Activated CD4-positive, alpha-beta T cell treated with anti-CD3 and anti-CD28 coated beads, Interleukin-2, amount 50 U/mL, for 16 hours (primary cell): ENCODE measurements around the gene NUDT6.
A peak's percentile ranks its signal among the peaks of the same experiment; 100 is the strongest.
"Not testable (repeated sequence)": the region's sequence is repeated elsewhere in the genome, so short reads cannot be mapped to it uniquely, and the experiment has no call there.

Experiments used
- DNase-seq: peaks from one replicate; pipeline ENCODE4 v3.0.0-alpha.2; 2020

Gene NUDT6

GRCh38 chr4:122873821-122874593, 48.4 kb downstream of the NUDT6 start:
- no peak for DNase-seq

- no peak for DNase-seq
Measured at GRCh38 chr4:122873146-122873545, 49.3 kb downstream of the NUDT6 start.

GRCh38 chr4:122868235-122868634, 54.2 kb downstream of the NUDT6 start:
- not testable (repeated sequence) for DNase-seq

GRCh38 chr4:122865425-122865824, 57.0 kb downstream of the NUDT6 start:
- no peak for DNase-seq

DNA sequence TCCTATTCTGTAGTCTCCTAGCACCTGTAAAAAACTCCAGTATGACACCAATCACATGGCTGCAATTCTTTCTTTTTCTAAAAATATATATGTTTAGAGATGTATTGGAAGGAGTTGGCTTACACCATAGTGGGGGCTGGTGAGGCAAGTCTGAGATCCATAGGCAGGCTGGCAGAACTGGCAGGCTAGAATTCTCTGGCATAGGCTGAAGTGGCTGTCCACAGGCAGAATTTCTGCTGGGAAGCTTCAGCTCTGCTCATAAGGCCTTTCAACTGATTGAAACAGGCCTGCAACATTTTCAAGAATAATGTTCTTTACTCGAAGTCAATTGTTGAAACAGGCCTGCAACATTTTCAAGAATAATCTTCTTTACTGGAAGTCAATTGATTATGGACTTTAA, 58.8 kb downstream of the NUDT6 start:
- no peak for DNase-seq

GRCh38 chr4:122861172-122861943, 61.0 kb downstream of the NUDT6 start:
- DNase-seq: no peak

- no peak for DNase-seq
Measured at GRCh38 chr4:122858705-122859104, 63.7 kb downstream of the NUDT6 start.

DNA sequence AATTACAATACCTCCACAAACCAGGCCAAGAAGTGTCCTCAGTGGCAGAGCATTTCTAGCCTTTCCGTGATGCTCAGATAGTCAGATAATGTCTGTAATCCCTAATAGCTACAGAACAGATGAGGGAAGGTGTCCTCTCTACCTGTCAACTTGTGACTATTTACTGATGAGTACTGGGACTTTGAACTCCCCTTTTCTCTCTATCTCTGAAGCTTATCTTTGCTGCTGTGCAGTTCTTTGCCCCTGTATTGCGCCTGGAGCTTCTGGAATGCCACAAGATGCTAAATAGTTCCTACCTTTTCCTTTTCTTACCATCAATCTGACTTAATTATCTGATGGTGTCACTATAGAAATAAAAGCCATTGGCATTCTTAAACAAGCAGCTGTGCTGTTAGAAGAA, 65.2 kb downstream of the NUDT6 start:
- no peak for DNase-seq

- DNase-seq: no peak
Measured at GRCh38 chr4:122855353-122855890, 67.0 kb downstream of the NUDT6 start.

GRCh38 chr4:122854447-122855352, 67.7 kb downstream of the NUDT6 start:
- DNase-seq: no peak

DNA sequence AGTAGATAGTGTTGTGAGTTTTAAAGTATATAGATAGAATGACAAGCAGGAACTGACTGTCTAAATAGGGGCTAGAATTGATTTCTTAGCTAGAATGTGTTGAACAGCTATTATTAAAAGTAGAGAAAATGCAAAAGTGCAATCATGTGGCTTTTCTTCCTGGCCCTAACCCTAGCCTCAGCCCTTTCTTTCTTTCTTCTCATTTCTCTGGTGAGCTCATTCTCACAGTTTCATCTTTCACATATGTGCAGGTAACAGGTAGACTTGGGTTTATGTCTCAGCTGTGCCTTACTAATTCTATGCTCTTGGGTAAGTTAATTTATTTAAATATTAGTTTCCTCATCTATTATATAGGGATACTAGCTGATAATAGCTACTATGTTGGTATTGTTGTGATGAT, 70.8 kb downstream of the NUDT6 start:
- DNase-seq: no peak

- DNase-seq: not testable (repeated sequence)
Measured at GRCh38 chr4:122849789-122850188, 72.6 kb downstream of the NUDT6 start.

GRCh38 chr4:122847931-122848330, 74.5 kb downstream of the NUDT6 start:
- no peak for DNase-seq

DNA sequence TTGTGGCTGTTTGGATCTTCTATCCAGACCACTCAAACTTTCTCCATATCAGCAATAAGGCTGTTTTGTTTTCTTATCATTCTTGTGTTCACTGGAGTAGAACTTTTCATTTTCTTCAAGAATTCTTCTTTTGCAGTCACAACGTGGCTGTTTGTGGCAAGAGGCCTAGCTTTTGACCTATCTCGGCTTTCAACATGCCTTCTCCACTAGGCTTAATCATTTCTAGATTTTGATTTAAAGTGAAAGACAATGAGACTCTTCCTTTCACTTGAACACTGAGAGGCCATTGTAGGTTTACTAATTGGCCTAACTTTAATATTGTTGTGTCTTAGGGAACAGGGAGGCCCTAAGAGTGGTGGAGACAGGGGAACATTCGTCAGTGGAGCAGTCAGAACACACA, 76.6 kb downstream of the NUDT6 start:
- DNase-seq: peak; percentile 61

GRCh38 chr4:122845066-122845465, 77.3 kb downstream of the NUDT6 start:
- DNase-seq: no peak

DNA sequence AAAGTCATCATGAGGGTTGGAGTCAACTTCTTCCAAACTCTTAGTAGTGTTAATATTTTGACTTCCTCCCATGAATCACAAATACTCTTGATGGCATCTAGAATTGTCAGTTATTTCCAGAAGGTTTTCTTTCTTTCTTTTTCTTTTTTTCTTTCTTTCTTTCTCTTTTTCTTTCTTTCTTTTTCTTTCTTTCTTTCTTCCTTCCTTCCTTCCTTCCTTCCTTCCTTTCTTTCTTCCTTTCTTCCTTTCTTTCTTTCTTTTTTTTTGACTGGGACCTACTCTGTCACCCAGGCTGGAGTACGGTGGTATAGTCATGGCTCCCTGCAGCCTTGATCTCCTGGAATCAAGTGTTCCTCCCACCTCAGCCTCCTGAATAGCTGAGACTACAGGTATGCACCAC, 78.0 kb downstream of the NUDT6 start:
- not testable (repeated sequence) for DNase-seq

DNA sequence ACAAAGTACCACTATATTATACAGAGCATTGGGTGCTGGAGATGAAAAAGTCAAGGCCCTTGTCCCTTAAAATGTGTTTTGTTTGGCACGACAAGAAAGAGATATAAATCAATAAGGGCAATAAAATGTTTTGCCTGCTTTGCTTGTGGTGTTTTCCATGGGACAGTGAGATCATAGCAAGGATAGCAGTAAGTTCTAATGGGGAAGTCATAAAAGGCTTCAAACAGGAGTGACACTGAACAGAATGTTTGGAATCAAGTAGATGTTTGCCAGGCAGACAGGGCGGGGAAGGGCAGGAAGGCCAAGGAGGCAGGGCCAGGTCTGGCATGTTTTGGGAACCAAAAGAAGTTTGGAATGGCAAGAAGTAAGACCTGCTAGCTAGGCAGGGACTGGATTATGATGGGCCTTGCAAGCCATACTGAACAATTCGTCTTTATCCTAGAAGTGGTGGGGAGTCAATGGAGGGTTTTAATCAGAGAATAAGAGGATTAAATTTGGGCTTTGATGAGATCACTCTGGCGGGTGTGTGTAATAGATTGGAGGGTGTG, 79.3 kb downstream of the NUDT6 start:
- DNase-seq: no peak
